Vagina (tissue), 2 donors: ENCODE data around the gene ICE1. TPM values are rescaled to one million over a fixed set of nuclear protein-coding genes. Genes with fewer than 3 reads are reported as not detected.
"Not testable (repeated sequence)": the region's sequence is repeated elsewhere in the genome, so short reads cannot be mapped to it uniquely, and the experiment has no call there.

Source experiments
- DNase-seq, 2 donors: peaks; one replicate each; pipeline ENCODE4 v3.0.0-alpha.2; 2017; ENCODE audit errors: extremely low spot score in 2 of 2
- H3K27ac ChIP-seq: fragments of 200-600 bp; sonication (generic); one replicate; pipeline ENCODE4 v1.5.1; 2019
- H3K27me3 ChIP-seq: fragments of 200-600 bp; sonication (generic); one replicate; pipeline ENCODE4 v1.5.1; 2019
- H3K36me3 ChIP-seq, 2 donors: fragments of 200-600 bp; sonication (generic); one replicate each; pipeline ENCODE4 v1.5.1; 2017 to 2019
- H3K4me1 ChIP-seq: fragments of 200-600 bp; sonication (generic); one replicate; pipeline ENCODE4 v1.5.1; 2019
- H3K4me3 ChIP-seq, 2 donors: fragments of 200-600 bp; sonication (generic); 1 replicate in 1 of 2; 2 replicates in 1 of 2; pipeline ENCODE4 v1.5.1; 2016 to 2019
- H3K9me3 ChIP-seq: fragments of 200-600 bp; sonication (generic); one replicate; pipeline ENCODE4 v1.5.1; 2019
- POLR2A ChIP-seq, 2 donors: fragments of 450-650 bp; IDR thresholded peaks; one replicate each; pipeline ENCODE4 v1.6.1; 2017; ENCODE audit warnings: antibody characterized with exemption in 2 of 2, mild to moderate bottlenecking in 2 of 2, moderate library complexity in 2 of 2
- POLR2AphosphoS5 ChIP-seq, 2 donors: sonication (generic); formaldehyde crosslinking; IDR thresholded peaks; one replicate each; pipeline ENCODE4 v1.9.0; 2017; ENCODE audit warnings: antibody characterized with exemption in 2 of 2, mild to moderate bottlenecking in 2 of 2, low read depth in 1 of 2; ENCODE audit not compliant: insufficient read depth in 1 of 2
- intact Hi-C: fragments of 100-400 bp; cut with DNase I; formaldehyde crosslinking; loops from one replicate; pipeline ENCODE4 v1.15.1; 2023
- total RNA-seq: library from RNA; depleted of rRNA; stranded (reverse); fragments of >200 nt; gene quantifications from one replicate; pipeline ENCODE4 v1.2.3, GENCODE V29; 2016
- TF ChIP-seq, protein P1 (sequence below), 3 experiments: fragments of 450-650 bp in 2 of 3; fragments of 200-600 bp in 1 of 3; sonication (generic) in 1 of 3; IDR thresholded peaks; one replicate each; pipeline ENCODE4 v1.5.1; 2017 to 2019; ENCODE audit warnings: antibody characterized with exemption in 3 of 3, mild to moderate bottlenecking in 2 of 3, moderate library complexity in 2 of 3

ICE1 gene
- total RNA-seq, 1 donor from 2014 or later, result 23.1 TPM

DNA sequence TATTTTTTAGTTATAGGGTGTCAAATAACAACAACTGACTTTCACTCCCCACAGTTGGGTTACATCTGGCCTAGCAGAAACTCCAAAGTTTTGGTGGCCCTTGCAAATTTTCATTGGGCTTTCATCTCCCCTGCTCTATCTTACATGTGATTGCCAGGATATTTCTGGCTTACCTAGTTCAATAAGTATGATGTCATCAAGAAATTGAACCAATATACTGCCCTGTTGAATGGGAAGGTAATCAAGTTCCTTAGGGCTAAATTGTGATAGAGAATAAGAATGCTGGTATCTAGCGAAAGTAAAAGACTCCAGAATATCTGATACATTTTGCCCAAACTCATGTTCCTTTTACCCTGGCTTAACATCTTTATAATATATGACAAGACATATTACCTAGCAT lies 17.0 kb upstream of the ICE1 start:
- no peak for DNase-seq
- intact Hi-C loops, result no loop called here
- Histone ChIP-seq H3K4me3 (no peak overlapping the region), H3K27ac (no peak overlapping the region), H3K36me3 (no peaks in the 10 kb centered on the region), H3K9me3 (no peaks in the 10 kb centered on the region), H3K4me1 (no peaks in the 10 kb centered on the region), H3K27me3 (no peaks in the 10 kb centered on the region)
- TF ChIP-seq, protein P1, sequence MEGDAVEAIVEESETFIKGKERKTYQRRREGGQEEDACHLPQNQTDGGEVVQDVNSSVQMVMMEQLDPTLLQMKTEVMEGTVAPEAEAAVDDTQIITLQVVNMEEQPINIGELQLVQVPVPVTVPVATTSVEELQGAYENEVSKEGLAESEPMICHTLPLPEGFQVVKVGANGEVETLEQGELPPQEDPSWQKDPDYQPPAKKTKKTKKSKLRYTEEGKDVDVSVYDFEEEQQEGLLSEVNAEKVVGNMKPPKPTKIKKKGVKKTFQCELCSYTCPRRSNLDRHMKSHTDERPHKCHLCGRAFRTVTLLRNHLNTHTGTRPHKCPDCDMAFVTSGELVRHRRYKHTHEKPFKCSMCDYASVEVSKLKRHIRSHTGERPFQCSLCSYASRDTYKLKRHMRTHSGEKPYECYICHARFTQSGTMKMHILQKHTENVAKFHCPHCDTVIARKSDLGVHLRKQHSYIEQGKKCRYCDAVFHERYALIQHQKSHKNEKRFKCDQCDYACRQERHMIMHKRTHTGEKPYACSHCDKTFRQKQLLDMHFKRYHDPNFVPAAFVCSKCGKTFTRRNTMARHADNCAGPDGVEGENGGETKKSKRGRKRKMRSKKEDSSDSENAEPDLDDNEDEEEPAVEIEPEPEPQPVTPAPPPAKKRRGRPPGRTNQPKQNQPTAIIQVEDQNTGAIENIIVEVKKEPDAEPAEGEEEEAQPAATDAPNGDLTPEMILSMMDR (IDR thresholded peaks at IDR 0.05), result no peak
- TF ChIP-seq POLR2AphosphoS5 (IDR thresholded peaks at IDR 0.05; ENCODE audit: insufficient read depth in 1 of 2, low read depth in 1 of 2), result no peak
- no peak for TF ChIP-seq POLR2A (IDR thresholded peaks at IDR 0.05)

DNA sequence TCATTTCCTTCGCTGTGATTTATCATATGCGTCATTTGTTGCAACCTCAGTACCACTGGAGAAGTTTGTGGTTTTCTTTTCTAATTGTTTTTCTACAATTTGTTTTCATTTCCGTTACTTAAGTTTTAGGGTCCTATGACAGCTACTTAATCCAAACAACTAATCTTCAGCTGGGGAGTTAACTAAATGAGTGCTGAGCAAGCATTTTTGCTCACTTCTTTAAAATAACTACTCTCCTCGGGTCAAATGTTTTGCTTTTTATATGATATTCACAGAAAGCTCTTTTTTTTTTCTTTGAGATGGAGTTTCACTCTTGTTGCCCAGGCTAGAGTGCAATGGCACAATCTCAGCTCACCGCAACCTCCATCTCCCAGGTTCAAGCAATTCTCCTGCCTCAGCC lies 14.6 kb upstream of the ICE1 start:
- no peak for DNase-seq
- Histone ChIP-seq H3K4me1 (no peaks in the 10 kb centered on the region), H3K4me3 (no peak overlapping the region), H3K27me3 (no peaks in the 10 kb centered on the region), H3K27ac (no peak overlapping the region), H3K9me3 (no peaks in the 10 kb centered on the region), H3K36me3 (no peaks in the 10 kb centered on the region)
- TF ChIP-seq POLR2A (IDR thresholded peaks at IDR 0.05), result no peak
- TF ChIP-seq, protein P1 (IDR thresholded peaks at IDR 0.05), result no peak
- no peak for TF ChIP-seq POLR2AphosphoS5 (IDR thresholded peaks at IDR 0.05; ENCODE audit: insufficient read depth in 1 of 2, low read depth in 1 of 2)
- intact Hi-C loops, result no loop called here

DNA sequence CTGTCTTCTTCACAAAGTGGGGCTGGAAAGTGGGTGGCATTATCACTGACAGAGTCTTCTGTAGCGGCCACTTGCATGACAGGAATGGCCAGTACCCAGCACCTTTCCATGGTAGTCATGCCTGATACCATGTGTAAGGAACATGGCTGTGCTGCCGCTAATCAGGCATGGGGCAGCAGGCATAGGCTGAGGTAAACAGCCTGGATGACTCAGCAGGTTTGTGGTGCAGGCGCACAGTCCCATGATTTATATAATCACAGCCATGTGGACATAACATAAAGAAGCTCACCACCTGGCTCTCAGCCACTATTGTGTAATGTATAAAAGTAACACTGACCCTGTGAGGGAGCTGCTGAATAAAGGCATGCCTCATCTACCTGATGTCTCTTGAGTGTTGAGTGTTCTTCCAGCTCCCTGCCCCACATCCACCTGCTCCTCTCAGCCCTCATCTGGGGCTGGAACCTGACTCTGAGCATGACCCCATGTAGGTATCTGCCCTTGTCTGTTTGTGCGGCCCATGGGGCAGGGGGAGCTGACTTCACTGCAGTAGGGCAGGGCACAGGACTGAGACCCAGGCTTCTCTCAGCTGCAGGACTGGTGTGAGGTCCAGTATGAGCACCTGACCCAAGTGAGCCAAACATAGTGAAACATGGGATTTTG lies 13.2 kb upstream of the ICE1 start:
- TF ChIP-seq POLR2AphosphoS5 (IDR thresholded peaks at IDR 0.05; ENCODE audit: insufficient read depth in 1 of 2, low read depth in 1 of 2) (no peak), POLR2A (IDR thresholded peaks at IDR 0.05) (no peak)
- TF ChIP-seq, protein P1 (IDR thresholded peaks at IDR 0.05), result no peak
- H3K36me3 ChIP-seq, result no peaks in the 10 kb centered on the region
- H3K4me1 ChIP-seq, result no peaks in the 10 kb centered on the region
- H3K27me3 ChIP-seq, result no peaks in the 10 kb centered on the region
- no peak overlapping the region for H3K27ac ChIP-seq
- no peaks in the 10 kb centered on the region for H3K9me3 ChIP-seq
- intact Hi-C loops, result no loop called here
- H3K4me3 ChIP-seq, result no peak overlapping the region
- DNase-seq, result no peak

DNA sequence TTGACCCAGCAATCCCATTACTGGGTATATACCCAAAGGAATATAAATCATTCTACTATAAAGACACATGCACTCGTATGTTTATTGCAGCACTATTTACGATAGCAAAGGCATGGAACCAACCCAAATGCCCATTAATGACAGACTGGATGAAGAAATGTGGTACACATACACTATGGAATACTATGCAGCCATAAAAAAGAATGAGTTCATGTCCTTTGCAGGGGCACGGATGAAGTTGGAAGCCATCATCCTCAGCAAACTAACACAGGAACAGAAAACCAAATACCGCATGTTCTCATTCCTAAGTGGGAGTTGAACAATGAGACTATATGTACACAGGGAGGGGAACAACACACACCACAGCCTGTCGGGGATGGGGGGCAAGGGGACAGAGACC lies 8.6 kb upstream of the ICE1 start:
- H3K4me3 ChIP-seq, H3K4me1 ChIP-seq, H3K36me3 ChIP-seq, intact Hi-C loops, H3K9me3 ChIP-seq, H3K27ac ChIP-seq, H3K27me3 ChIP-seq, DNase-seq: not testable (repeated sequence)

DNA sequence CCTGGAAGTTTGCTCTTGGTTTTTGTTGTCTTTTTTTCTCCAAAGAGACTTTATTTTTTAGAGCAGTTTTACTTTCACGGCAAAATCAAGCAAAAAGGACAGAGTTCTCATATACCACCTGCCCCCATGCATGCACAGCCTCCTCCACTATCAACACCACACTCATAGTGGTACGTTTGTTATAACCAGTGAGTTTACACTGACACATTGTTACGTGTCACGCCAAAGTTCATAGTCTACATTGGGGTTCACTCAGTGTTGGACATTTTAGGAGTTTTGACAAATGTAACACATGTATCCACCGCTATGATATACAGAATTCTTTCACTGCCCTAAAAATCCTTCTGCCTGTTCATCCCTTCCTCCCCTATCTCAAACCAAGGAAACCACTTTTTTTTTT lies 7.5 kb upstream of the ICE1 start:
- Histone ChIP-seq H3K27me3 (no peaks in the 10 kb centered on the region), H3K27ac (no peak overlapping the region), H3K4me3 (no peak overlapping the region), H3K4me1 (no peaks in the 10 kb centered on the region), H3K9me3 (no peaks in the 10 kb centered on the region), H3K36me3 (no peaks in the 10 kb centered on the region)
- no peak for DNase-seq
- TF ChIP-seq, protein P1 (IDR thresholded peaks at IDR 0.05), result no peak
- intact Hi-C loops, result no loop called here
